NCI-H69 (cell line): ENCODE data around the gene TMC1.

ENCODE experiments used
- DNase-seq: peaks from one replicate; lab custom pipeline; 2025; lab: John Stamatoyannopoulos, UW

TMC1 gene

GRCh38 chr9:72575666-72576065, 54.3 kb downstream of the TMC1 start:
- no peak for DNase-seq

DNA sequence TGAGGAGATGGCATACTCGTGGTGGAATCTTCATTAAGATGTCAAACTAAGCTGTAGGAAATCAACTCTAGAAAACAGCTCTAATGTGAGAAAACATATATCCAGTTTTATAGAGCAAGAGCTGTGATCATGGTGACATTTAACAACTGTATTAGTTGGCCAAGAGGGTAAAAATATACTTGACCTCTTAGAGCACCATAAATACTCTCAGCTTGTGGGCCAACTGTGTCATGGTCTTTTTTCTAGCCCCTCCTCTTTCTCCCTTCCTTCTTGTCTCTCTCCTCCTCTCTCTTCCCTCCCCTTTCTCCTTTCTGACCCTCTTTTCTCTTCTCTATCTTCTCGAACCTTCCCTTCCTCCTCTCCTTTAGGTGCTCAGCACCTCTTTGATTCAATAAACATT, 54.7 kb downstream of the TMC1 start:
- no peak for DNase-seq

DNA sequence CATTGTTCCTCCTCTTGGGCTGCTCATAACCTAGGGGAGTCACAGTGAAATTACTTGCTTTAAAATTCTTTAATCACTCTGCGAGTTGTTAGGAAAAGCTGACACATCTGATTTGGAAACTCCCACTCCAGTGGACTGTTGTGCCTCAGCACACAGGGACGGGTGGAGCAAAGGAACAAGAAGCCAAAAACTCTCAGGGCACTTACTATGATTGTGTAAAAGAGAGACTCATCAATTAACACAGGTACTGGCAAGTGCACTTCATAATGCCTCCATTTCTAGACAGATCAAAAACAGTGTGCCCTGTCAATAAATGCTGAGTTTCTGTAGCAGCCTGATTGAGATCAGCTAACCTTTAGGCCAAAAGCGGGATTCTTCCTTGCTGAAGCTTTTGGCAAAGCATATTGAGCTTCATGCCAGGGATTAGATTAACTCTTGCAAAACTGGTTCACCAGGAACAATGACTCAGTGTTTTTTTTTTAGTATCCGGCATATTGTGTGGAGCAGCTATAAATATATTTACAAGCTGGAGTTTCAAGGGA, 55.9 kb downstream of the TMC1 start:
- DNase-seq: no peak

DNA sequence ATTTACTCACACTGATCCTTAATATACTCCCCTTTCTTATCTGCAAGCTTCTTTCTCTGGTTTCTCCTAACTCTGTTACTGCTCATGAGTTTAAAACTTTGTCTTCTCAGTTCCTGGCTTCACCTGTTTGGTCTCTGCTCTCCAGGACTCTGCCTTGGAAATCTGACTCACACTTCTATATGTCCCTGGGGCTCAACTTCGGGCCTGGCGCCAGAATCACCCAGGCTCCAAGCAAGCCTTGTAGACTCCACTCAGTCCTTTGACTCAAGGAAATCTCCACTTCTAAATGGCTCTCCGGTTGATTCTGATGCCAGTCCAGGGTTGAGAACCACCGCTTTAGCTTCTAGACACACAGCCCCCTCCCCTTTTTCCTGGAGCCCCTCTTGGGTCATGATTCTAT, 57.8 kb downstream of the TMC1 start:
- peak; percentile 42 for DNase-seq

- no peak for DNase-seq
These were observed 58.6 kb downstream of the TMC1 start for GRCh38 chr9:72579880-72580550.

DNA sequence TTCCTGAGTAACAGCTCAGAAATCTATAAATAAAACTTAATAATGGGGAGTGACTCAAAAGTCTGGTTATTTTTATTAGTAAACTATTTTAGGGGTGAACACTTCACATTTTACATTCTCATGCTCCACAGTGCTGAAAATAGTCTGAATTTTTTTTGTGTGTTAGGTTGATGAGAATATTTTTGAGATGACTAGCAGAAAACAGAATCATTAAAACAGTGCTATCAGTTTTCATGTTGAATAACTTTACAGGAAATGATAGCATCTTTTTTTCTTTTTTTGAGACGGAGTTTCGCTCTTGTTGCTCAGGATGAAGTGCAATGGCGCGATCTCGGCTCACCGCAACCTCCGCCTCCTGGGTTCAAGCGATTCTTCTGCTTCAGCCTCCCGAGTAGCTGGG, 60.3 kb downstream of the TMC1 start:
- no peak for DNase-seq

DNA sequence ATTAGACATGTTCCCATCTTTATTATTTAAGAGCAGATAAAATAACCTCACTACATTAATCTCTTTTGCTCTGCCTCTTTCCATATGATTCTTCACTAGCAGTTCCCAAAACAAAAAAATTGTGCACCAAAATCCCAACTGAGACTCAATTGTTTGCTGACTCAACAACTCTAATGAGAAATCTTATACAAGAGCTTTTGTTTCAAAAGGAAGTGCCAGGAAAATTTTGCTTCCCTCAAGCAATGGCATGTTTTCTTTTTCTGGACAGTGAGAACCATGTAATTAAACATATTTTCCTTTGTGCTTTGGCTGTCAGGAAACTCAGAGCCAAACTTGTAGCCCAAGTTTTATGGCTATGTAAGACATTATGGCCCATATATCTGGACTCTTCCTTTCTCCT, 62.0 kb downstream of the TMC1 start:
- DNase-seq: peak; percentile 62

DNA sequence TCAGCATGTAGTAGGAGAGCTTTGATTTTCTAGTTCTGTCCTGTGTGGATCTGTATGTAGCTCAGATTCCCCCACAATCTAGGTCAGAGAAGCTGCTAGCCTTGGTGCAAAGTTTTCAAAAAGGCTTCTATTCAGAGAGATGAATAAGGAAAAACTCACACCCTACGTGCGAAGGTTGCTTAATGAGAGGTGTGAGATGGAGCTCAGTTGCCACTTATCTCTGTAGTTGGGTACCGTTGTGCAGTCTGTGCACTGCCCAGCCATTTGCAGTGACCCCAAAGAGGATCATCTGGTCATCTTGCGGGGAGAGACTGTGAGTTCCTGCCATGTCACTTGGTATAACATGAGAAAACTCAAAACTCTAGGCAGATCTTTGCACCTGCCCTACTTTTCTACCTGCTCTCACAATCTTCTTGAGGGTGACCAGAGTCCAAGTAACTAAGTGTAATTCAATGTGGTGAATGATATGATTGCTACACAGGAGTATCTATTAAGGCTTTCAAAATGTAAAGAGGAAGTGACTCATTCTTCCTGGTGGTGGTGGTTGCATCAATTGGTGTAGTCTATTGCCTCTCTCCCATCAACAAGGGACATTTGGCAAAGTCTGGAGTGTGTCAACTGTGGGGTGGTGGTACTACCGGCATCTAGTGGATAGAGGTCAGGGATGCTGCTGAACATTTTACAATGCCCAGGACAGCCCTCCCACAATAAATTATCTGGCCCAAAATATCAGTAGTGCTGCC, 65.2 kb downstream of the TMC1 start:
- DNase-seq: peak; percentile 53

- DNase-seq: peak; percentile 33
These were observed 66.9 kb downstream of the TMC1 start for GRCh38 chr9:72588336-72588735.

DNA sequence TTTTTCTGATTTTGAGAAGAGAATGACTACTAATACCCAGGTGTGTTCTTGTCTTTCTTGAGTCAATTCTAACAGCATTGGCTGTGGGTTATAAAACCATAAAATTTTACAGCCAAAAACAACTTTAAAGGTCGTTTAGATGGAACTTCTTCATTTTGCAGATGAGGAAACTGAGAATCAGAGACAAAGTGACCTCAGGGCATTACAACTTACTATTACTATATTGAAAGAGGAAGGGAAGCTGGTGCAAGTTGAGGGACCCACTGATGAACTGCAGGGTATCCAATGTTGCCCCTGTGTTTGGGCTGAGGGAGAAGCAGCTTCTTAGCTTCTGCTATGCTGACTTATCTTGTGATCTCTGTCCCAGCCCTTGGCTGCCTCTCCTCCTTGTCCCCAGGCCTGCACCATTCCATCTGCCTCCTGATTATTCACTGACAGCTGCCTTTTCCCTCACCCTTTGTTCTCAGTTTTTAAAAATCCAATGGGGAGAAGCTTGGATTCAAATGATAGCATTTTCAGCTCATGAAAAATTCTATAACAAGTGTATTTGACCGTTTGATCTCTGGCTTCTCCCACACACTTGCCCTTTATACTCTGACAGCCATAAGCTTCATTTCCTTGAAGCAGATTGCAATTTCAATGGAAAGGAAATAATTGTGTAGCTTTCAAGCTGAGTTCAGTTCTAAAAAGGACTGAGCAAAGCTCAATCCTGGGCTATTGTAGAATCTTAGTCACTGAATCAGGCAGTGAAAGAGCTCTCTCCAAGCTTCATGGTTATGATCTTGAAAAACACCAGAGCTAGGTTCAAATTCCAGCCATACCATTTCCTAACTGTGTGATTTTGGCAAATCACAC, 68.5 kb downstream of the TMC1 start:
- peak; percentile 60 for DNase-seq

DNA sequence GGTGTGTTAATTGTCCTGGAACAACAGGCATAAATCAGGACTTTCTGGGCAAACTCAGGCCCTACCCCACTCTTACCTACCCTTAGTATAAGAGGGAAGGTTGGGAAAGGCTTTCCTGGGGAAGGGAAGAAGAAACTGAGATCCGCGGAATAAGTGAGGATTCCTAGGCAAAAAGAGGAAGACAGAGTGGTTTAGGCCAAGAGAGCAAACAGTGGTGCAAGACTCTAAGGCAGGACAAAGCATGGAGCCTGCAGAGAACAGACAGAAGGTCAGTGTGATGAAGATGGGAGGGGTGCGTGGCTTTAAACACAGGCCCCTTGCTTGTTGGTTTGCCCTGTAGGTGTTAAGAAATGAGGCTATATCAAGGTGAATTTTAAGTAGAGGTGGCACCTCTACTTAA, 69.4 kb downstream of the TMC1 start:
- DNase-seq: no peak

DNA sequence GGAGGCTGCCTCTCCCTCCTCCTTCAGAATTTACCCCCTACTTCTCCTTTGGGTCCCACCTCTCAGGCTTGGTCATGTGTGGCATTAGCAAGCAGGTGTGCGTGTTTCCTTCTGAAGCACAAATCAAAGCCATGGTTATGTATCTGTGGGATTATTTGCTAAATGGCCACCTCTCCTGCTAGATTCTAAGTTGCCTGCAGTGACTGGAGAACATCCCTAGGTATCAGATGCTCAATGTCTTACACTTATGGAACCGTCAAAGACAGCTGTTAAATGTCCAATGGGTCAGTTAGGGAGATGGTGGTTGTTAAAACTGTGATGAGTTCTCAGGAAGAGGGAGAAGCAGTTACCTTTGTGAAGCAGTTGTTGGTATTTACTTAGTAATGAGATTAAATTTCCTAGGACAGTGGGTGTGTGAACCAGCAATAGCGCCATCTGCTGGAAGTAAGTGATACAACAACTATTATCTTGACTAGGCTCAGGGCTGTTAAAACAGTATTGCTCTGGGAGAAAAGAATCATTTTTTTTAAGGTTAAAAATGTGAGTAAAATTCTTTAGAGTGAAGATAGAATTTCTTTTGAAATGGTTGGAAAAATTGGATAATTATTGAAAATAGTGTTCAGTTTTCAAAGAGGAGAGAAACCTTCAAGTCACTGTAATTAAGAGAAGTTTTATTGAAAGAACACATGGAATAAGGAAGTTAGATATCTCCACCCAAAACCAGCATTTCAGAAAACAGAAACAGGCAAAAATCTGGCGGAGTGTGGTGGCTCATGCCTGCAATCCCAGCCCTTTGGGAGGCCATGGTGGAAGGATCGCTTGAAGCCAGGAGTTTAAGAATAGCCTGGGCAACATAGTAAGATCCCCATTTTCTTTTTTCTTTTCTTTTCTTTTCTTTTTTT, 71.3 kb downstream of the TMC1 start:
- peak; percentile 83 for DNase-seq

DNA sequence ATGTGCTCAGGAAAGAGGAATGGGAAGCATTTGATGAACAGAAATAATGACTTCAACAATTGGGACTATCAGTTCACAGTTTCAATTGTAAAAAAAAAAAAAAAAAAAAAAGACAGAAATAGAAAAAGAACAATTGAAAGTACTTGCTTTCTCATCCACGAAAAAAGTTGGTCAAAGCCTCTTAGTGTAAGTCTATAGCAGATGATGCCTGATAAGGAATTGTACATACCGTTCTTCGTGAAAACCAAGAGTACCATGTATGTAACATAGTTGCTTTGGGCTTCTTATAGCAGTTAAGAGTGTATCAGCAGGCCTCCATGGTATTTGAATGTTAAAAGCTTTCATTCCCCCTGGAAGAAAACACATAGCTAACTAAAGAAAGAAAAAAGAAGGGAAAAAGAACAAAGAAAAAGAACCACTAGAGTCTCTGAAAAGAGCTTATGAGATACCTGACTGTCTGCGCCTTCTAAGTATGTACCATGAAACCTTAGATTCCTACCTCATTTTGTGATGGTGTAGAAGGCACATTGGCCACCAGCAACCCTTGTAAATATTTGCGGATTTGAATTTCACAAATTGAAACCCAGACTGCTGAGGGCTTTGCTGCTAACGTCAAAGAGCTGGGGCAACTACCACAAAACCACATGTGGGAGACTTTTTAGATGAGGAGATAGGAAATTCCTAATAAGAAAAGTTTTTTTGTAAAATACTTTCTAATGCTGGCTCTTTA, 75.2 kb downstream of the TMC1 start:
- no peak for DNase-seq

DNA sequence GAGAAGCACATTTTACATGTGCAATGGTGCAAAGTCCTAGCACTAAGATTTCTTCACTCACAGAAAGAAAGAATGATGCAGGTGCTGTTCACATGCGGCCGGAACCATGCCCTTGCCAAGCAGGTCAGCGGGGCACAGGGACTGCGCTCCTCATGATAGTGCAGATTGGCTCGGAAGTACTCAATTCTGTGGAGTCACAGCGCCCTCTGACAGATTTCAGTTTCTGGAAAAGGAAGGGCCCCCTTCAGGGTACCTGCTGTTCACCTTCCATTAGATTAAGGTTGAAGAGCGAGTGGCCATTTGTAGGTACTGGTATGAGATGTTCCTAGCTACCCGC, 75.7 kb downstream of the TMC1 start:
- DNase-seq: no peak

DNA sequence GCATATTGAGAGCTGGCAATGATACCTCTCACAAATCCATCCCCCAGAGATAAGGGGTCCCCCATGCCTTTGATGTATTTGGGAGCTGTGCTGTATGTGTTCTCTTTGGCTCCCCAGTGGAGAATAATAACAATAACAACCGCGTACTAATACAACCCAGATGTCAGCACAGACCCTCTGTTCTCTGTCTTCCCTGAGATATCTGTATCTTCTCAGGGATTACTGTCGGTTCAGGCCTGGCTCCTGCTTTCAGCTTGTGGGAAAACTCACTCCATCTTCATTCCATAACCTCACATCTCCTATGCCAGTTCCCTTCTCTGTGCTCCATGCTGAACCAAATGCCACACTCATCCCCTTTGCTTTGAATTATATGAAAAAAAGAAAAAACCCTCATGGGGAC, 76.2 kb downstream of the TMC1 start:
- no peak for DNase-seq

DNA sequence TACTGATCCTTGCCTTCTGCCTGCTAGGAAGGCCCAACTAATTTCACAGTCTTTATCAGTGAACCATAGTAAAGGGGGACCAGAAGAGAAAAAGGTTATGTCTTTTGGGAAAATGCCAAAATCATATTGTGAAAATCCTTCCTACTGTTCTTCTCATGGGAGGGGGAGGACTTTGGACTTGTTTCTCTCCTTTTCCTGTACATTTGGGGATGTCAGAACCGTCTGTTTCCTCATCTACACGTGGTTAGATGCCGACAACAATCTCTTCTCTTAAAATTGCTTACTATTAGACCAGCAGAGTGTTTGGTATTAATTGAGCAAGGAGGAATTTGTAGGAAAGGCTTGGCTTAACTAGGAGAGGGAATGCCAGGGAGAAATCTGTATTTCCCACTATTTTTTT, 77.2 kb downstream of the TMC1 start:
- DNase-seq: peak; percentile 22

DNA sequence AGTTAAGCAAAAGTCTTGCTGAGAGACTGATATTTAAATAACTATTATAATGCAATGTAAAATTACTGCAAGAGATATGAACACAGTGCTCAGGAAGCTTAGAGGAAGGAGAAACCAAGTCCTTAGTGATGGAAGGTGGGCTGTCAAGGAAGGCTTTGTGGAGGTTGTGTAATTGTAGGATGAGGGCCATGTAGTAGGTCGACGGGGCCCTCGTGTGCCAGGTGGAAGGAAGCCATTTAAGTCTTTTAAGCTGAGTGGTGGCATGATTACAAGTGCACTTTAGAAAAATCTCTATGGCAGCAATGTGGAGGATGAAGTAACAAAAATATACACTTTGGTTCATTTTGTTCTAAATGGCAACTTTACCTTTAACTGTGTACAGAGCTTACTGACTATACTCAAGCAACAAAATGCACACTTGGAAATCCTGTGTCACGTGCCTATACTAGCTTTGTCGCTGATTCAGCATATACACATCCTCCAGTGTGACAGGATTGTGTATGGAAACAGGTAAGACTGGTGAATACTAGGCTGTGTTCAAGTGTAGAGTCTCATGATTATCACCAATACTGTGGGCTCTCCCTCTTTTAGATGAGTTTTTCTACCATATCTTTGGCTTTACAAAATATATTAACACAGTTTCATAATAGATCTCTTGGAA, 78.6 kb downstream of the TMC1 start:
- no peak for DNase-seq

- DNase-seq: peak; percentile 44
These were observed 79.3 kb downstream of the TMC1 start for GRCh38 chr9:72600671-72601070.

- DNase-seq: no peak
These were observed 80.2 kb downstream of the TMC1 start for GRCh38 chr9:72601615-72602014.

GRCh38 chr9:72612449-72612848, 91.0 kb downstream of the TMC1 start:
- DNase-seq: no peak
